Endothelial cell of umbilical vein (primary cell): ENCODE results near the gene GAD2. TPM values are rescaled to one million over a fixed set of nuclear protein-coding genes. Genes with fewer than 3 reads are reported as not detected.

ENCODE experiments used
- BruUV-seq: library from RNA; stranded (reverse); fragments of 400-500 nt; replicated peaks from 2 replicates; lab custom pipeline; 2021; lab: Mats Ljungman, UMichigan
- CTCF ChIA-PET: fragments of 300-600, 350-600 bp; sonication (Branson Sonifier 250); formaldehyde crosslinking; loops from one replicate; lab custom pipeline; 2021; ENCODE audit warnings: antibody characterized with exemption, inconsistent platforms; lab: Charles Lee
- POLR2A ChIA-PET: fragments of 300-600, 350-600 bp; sonication (Branson Sonifier 250); formaldehyde crosslinking; loops from one replicate; lab custom pipeline; 2021; ENCODE audit warnings: antibody characterized with exemption, inconsistent platforms; lab: Charles Lee
- DNase-seq: peaks from one replicate; pipeline ENCODE4 v3.0.0-alpha.2; 2011; ENCODE audit warnings: low read depth, low spot score
- FAIRE-seq: peaks from 2 replicates; lab custom pipeline; 2011; peaks lifted over from hg19 to GRCh38; lab: Jason Lieb, UNC
- H2AFZ ChIP-seq: 2 replicates; pipeline ENCODE4 v1.6.0; 2012; ENCODE audit warnings: low read depth, low read length, control low read depth, inconsistent platforms
- H3K27ac ChIP-seq: 2 replicates; pipeline ENCODE4 v1.5.1; 2011; ENCODE audit warnings: low read depth, mild to moderate bottlenecking, control low read depth, low read length, moderate library complexity; ENCODE audit not compliant: insufficient read depth
- H3K27me3 ChIP-seq, 2 experiments: 2 replicates each; pipeline versions ENCODE4 v1.6.0 to v1.6.1; 2011; ENCODE audit warnings: low read length in 2 of 2, mixed read lengths in 1 of 2; ENCODE audit not compliant: control insufficient read depth in 2 of 2, insufficient read depth in 2 of 2
- H3K36me3 ChIP-seq, 2 experiments: 2 replicates in 1 of 2; 3 replicates in 1 of 2; pipeline ENCODE4 v1.5.1; 2011; ENCODE audit warnings: low read length in 2 of 2, mild to moderate bottlenecking in 1 of 2, moderate library complexity in 1 of 2; ENCODE audit not compliant: control insufficient read depth in 2 of 2, insufficient read depth in 2 of 2; ENCODE audit errors: extremely low read depth in 1 of 2
- H3K4me1 ChIP-seq: 3 replicates; pipeline ENCODE4 v1.5.1; 2011; ENCODE audit warnings: mild to moderate bottlenecking, low read length; ENCODE audit not compliant: control insufficient read depth, insufficient read depth; ENCODE audit errors: extremely low read depth
- H3K4me2 ChIP-seq: 2 replicates; pipeline ENCODE4 v1.6.1; 2011; ENCODE audit warnings: low read length, control low read depth, mixed read lengths; ENCODE audit not compliant: insufficient read depth
- H3K4me3 ChIP-seq, 3 experiments: fragments of 200-600 bp in 1 of 3; sonication (generic), shearing (Covaris generic) in 1 of 3; replicated peaks in 1 of 3; 2 replicates each; pipeline ENCODE4 v1.5.1; 2011 to 2016; ENCODE audit warnings: control low read depth in 3 of 3, low read length in 3 of 3, mild to moderate bottlenecking in 2 of 3, inconsistent platforms in 1 of 3, low read depth in 1 of 3, moderate library complexity in 1 of 3; ENCODE audit not compliant: insufficient read depth in 1 of 3
- H3K79me2 ChIP-seq: 2 replicates; pipeline ENCODE4 v1.6.0; 2012; ENCODE audit warnings: low read length, inconsistent platforms; ENCODE audit not compliant: control insufficient read depth, insufficient read depth
- H3K9ac ChIP-seq: replicated peaks from 2 replicates; pipeline ENCODE3; 2011; ENCODE audit warnings: low read length, control low read depth; ENCODE audit not compliant: insufficient read depth; ENCODE audit errors: extremely low read depth
- H3K9me1 ChIP-seq: replicated peaks from 3 replicates; pipeline ENCODE4 v1.6.0; 2011; ENCODE audit warnings: mild to moderate bottlenecking, low read length; ENCODE audit not compliant: control insufficient read depth, insufficient read depth; ENCODE audit errors: extremely low read depth
- H3K9me3 ChIP-seq: replicated peaks from 2 replicates; pipeline ENCODE4 v1.5.1; 2012; ENCODE audit warnings: low read length, inconsistent platforms; ENCODE audit not compliant: control insufficient read depth, insufficient read depth
- H4K20me1 ChIP-seq: replicated peaks from 2 replicates; pipeline ENCODE3; 2011; ENCODE audit warnings: mild to moderate bottlenecking, low read length; ENCODE audit not compliant: control insufficient read depth, insufficient read depth; ENCODE audit errors: extremely low read depth
- EZH2 ChIP-seq: IDR thresholded peaks from 2 replicates; pipeline ENCODE4 v1.6.1; 2012; ENCODE audit warnings: borderline replicate concordance, low read depth, mild to moderate bottlenecking, moderate library complexity, low read length, inconsistent platforms; ENCODE audit not compliant: severe bottlenecking
- FOS ChIP-seq: IDR thresholded peaks from 2 replicates; pipeline ENCODE4 v1.6.1; 2011; ENCODE audit warnings: mild to moderate bottlenecking, low read length, moderate library complexity, borderline replicate concordance; ENCODE audit not compliant: insufficient read depth
- GATA2 ChIP-seq: IDR thresholded peaks from 2 replicates; pipeline ENCODE4 v1.7.0; 2011; ENCODE audit warnings: low read depth, mild to moderate bottlenecking, moderate library complexity, mixed read lengths, low read length; ENCODE audit not compliant: insufficient read length, insufficient read depth
- JUN ChIP-seq: IDR thresholded peaks from 2 replicates; pipeline ENCODE4 v1.6.1; 2011; ENCODE audit warnings: borderline replicate concordance, low read depth; ENCODE audit not compliant: insufficient read length, insufficient read depth
- MYC ChIP-seq: IDR thresholded peaks from one replicate; pipeline ENCODE4 v1.6.1; 2011; ENCODE audit warnings: mild to moderate bottlenecking, low read depth, low read length
- POLR2A ChIP-seq: IDR thresholded peaks from 2 replicates; pipeline ENCODE4 v1.6.1; 2012; ENCODE audit warnings: low read depth, mild to moderate bottlenecking, control low read depth, low read length
- POLR2AphosphoS5 ChIP-seq: IDR thresholded peaks from 2 replicates; pipeline ENCODE4 v1.6.1; 2012; ENCODE audit warnings: low read depth, mild to moderate bottlenecking, control low read depth, low read length, moderate library complexity; ENCODE audit not compliant: insufficient read depth
- dilution Hi-C: fragments of 300-500 bp; cut with MboI; formaldehyde crosslinking; loops from one replicate; pipeline ENCODE4 v1.15.0; 2019; ENCODE audit warnings: low sequenced_read_pairs; ENCODE audit not compliant: extremely low pct_ligation_motif_present
- intact Hi-C: fragments of 100-400 bp; cut with micrococcal nuclease; formaldehyde crosslinking; loops from one replicate; pipeline ENCODE4 v1.10.0; 2022
- polyA plus RNA-seq, 4 experiments: library from polyadenylated mRNA; depleted of rRNA in 3 of 4; stranded (reverse) in 3 of 4; unstranded in 1 of 4; fragments of >200 nt; gene quantifications; 2 replicates each; pipeline versions ENCODE4 v1.2.1 to v1.2.3, GENCODE V29; 2011 to 2012; ENCODE audit warnings: missing spikeins in 1 of 4
- total RNA-seq: library from RNA; stranded (reverse); gene quantifications from 2 replicates; pipeline ENCODE4 v1.2.3, GENCODE V29; 2021
- TF ChIP-seq, protein P1 (sequence below): IDR thresholded peaks from 2 replicates; pipeline ENCODE4 v1.6.1; 2011; ENCODE audit not compliant: insufficient read depth, insufficient read length
- TF ChIP-seq, protein P2 (sequence below), 2 donors: IDR thresholded peaks; 1 replicate in 1 of 2; 2 replicates in 1 of 2; pipeline ENCODE4 v1.5.1; 2011; ENCODE audit warnings: low read length in 2 of 2, mild to moderate bottlenecking in 2 of 2, moderate library complexity in 2 of 2, control low read depth in 1 of 2, inconsistent platforms in 1 of 2, low read depth in 1 of 2; ENCODE audit not compliant: insufficient read depth in 1 of 2; ENCODE audit errors: extremely low read depth in 1 of 2

GAD2 gene
- total and polyA plus RNA-seq, 2 donors (not counting 3 experiments of a cell fraction or from before 2014, with no cell fraction given), result not detected

GRCh38 chr10:26254616-26255015 is 38.0 kb downstream of the GAD2 start:
- DNase-seq (no peak), FAIRE-seq (no peak)
- H3K9me1 ChIP-seq, result no peaks in the 10 kb centered on the region
- no peaks in the 10 kb centered on the region for H3K4me1 ChIP-seq
- H4K20me1 ChIP-seq, result no peaks in the 10 kb centered on the region
- no peak overlapping the region for H3K9ac ChIP-seq
- BruUV-seq, result no TSS peak
- dilution Hi-C loops, result no loop called here
- TF ChIP-seq, protein P1, sequence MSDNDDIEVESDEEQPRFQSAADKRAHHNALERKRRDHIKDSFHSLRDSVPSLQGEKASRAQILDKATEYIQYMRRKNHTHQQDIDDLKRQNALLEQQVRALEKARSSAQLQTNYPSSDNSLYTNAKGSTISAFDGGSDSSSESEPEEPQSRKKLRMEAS, result no peak
- TF ChIP-seq EZH2, result no peak
- TF ChIP-seq JUN, result no peak
- TF ChIP-seq POLR2A, result no peak
- no peak for TF ChIP-seq POLR2AphosphoS5
- no peak for TF ChIP-seq GATA2
- no peak for TF ChIP-seq MYC
- TF ChIP-seq, protein P2, sequence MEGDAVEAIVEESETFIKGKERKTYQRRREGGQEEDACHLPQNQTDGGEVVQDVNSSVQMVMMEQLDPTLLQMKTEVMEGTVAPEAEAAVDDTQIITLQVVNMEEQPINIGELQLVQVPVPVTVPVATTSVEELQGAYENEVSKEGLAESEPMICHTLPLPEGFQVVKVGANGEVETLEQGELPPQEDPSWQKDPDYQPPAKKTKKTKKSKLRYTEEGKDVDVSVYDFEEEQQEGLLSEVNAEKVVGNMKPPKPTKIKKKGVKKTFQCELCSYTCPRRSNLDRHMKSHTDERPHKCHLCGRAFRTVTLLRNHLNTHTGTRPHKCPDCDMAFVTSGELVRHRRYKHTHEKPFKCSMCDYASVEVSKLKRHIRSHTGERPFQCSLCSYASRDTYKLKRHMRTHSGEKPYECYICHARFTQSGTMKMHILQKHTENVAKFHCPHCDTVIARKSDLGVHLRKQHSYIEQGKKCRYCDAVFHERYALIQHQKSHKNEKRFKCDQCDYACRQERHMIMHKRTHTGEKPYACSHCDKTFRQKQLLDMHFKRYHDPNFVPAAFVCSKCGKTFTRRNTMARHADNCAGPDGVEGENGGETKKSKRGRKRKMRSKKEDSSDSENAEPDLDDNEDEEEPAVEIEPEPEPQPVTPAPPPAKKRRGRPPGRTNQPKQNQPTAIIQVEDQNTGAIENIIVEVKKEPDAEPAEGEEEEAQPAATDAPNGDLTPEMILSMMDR (IDR thresholded peaks at IDR 0.05; ENCODE audit: extremely low read depth in 1 of 2, insufficient read depth in 1 of 2, low read depth in 1 of 2, low read length in 2 of 2), result no peak
- no peak for TF ChIP-seq FOS
- H3K27me3 ChIP-seq, result no peaks in the 10 kb centered on the region
- no peaks in the 10 kb centered on the region for H3K9me3 ChIP-seq
- H3K79me2 ChIP-seq, result no peaks in the 10 kb centered on the region
- CTCF ChIA-PET, result no interaction called here
- H3K4me3 ChIP-seq, result no peak overlapping the region
- no peak overlapping the region for H3K27ac ChIP-seq
- no peaks in the 10 kb centered on the region for H3K36me3 ChIP-seq
- POLR2A ChIA-PET, result no interaction called here
- intact Hi-C loops, result no loop called here
- no peak overlapping the region for H2AFZ ChIP-seq
- H3K4me2 ChIP-seq, result no peak overlapping the region
